Measurements from ENCODE around the gene HDAC4. TPM values are rescaled to one million over a fixed set of nuclear protein-coding genes. Genes with fewer than 3 reads are reported as not detected.

HDAC4 gene
- total RNA-seq, 4 donors from 2014 or later, result 12.9 to 91.6 (median 39.8) TPM

GRCh38 chr2:239159476-239159911 lies 241.3 kb downstream of the HDAC4 start:
- Histone ChIP-seq H3K36me3 (peaks cover under 1 to 18% of the 10 kb centered on the region in 2 donors), H3K4me1 (no peaks in the 10 kb centered on the region), H3K27me3 (no peaks in the 10 kb centered on the region), H3K9me3 (no peaks in the 10 kb centered on the region), H3K27ac (no peak overlapping the region), H3K4me3 (replicated peaks in 1 of 3) (no peak overlapping the region)
- DNase-seq, result no peak
- no peak for TF ChIP-seq CTCF (IDR thresholded peaks at IDR 0.05)
- TF ChIP-seq POLR2A (IDR thresholded peaks at IDR 0.05), result no peak
- 95 to 96% methylated on average over 9 of the region's 9 CpGs for WGBS, 2 donors
- intact Hi-C loops (cut with DNase I), result no loop called here

- H3K36me3 ChIP-seq, result peaks cover 7 to 18% of the 10 kb centered on the region in 2 donors
- WGBS, 2 donors, result 97% methylated on average over 16 to 29 of the region's 29 CpGs
- intact Hi-C loops (cut with DNase I), result no loop called here
- H3K27ac ChIP-seq, result no peak overlapping the region
- TF ChIP-seq CTCF (IDR thresholded peaks at IDR 0.05), result no peak
- TF ChIP-seq POLR2A (IDR thresholded peaks at IDR 0.05), result no peak
- no peaks in the 10 kb centered on the region for H3K27me3 ChIP-seq
- H3K4me3 ChIP-seq (replicated peaks in 1 of 3), result no peak overlapping the region
- H3K4me1 ChIP-seq, result no peaks in the 10 kb centered on the region
- H3K9me3 ChIP-seq, result no peaks in the 10 kb centered on the region
- no peak for DNase-seq
Observed at GRCh38 chr2:239158641-239159475, 242.0 kb downstream of the HDAC4 start.

GRCh38 chr2:239157771-239158170 lies 243.0 kb downstream of the HDAC4 start:
- Histone ChIP-seq H3K27me3 (no peaks in the 10 kb centered on the region), H3K27ac (no peak overlapping the region), H3K9me3 (no peaks in the 10 kb centered on the region), H3K4me1 (no peaks in the 10 kb centered on the region), H3K4me3 (replicated peaks in 1 of 3) (no peak overlapping the region), H3K36me3 (peaks cover 7 to 16% of the 10 kb centered on the region in 2 donors)
- TF ChIP-seq CTCF (IDR thresholded peaks at IDR 0.05) (no peak), POLR2A (IDR thresholded peaks at IDR 0.05) (no peak)
- no peak for DNase-seq
- WGBS, 2 donors, result 48 to 63% methylated on average over 11 of the region's 11 CpGs
- intact Hi-C loops (cut with DNase I), result no loop called here

- Histone ChIP-seq H3K4me1 (no peaks in the 10 kb centered on the region), H3K27me3 (no peaks in the 10 kb centered on the region), H3K27ac (no peak overlapping the region), H3K9me3 (no peaks in the 10 kb centered on the region), H3K4me3 (replicated peaks in 1 of 3) (no peak overlapping the region), H3K36me3 (peaks cover 7 to 16% of the 10 kb centered on the region in 2 donors)
- TF ChIP-seq POLR2A (IDR thresholded peaks at IDR 0.05) (no peak), CTCF (IDR thresholded peaks at IDR 0.05) (no peak)
- DNase-seq, result no peak
- WGBS, 2 donors, result 83 to 90% methylated on average over 12 of the region's 12 CpGs
- intact Hi-C loops (cut with DNase I), result no loop called here
Observed at GRCh38 chr2:239157269-239157668, 243.6 kb downstream of the HDAC4 start.

- intact Hi-C loops (cut with DNase I), result no loop called here
- 84 to 88% methylated on average over 22 of the region's 22 CpGs for WGBS, 2 donors
Observed at GRCh38 chr2:239156516-239157265, 244.1 kb downstream of the HDAC4 start.

More at GRCh38 chr2:239156516-239157265, 244.1 kb downstream of the HDAC4 start:
- H3K27me3 ChIP-seq, result no peaks in the 10 kb centered on the region
- H3K4me3 ChIP-seq (replicated peaks in 1 of 3), result no peak overlapping the region
- H3K27ac ChIP-seq, result no peak overlapping the region
- no peaks in the 10 kb centered on the region for H3K4me1 ChIP-seq
- no peak for TF ChIP-seq CTCF (IDR thresholded peaks at IDR 0.05)
- TF ChIP-seq POLR2A (IDR thresholded peaks at IDR 0.05), result no peak
- no peak for DNase-seq
- peaks cover 7 to 16% of the 10 kb centered on the region in 2 donors for H3K36me3 ChIP-seq
- no peaks in the 10 kb centered on the region for H3K9me3 ChIP-seq
